ENCODE data around the gene SLC12A3. TPM values are rescaled to one million over a fixed set of nuclear protein-coding genes. Genes with fewer than 3 reads are reported as not detected.

Gene SLC12A3
- total RNA-seq, 1 donor from 2014 or later, result 5.0 TPM

- POLR2A ChIA-PET, result interaction anchor here (0.5 to 4.1 kb wide), 25 partner anchors 9 to 569 kb away, joined by 3 to 62 read pairs (median 4); partner anchors contain the start of genes ARL2BP, HERPUD1, NLRC5 and PSME3IP1
- peaks cover 48% of the 10 kb centered on the region for H3K4me1 Mint-ChIP-seq
- H3K9me3 Mint-ChIP-seq, result no peaks in the 10 kb centered on the region
- H3K4me3 Mint-ChIP-seq, result peak overlapping the region; percentile 60
- TF ChIP-seq CTCF (IDR thresholded peaks at IDR 0.05), result no peak
- CTCF ChIA-PET, result interaction anchor here (0.6 to 4.4 kb wide), 14 partner anchors 9 to 133 kb away, joined by 3 to 33 read pairs (median 4); partner anchors contain the start of genes CETP and HERPUD1
- ATAC-seq (ENCODE audit: low read depth) (peak; percentile 90), DNase-seq (peak; percentile 68)
- H3K27ac Mint-ChIP-seq, result peak overlapping the region; percentile 74
- H3K27me3 Mint-ChIP-seq, result no peaks in the 10 kb centered on the region
- intact Hi-C loops (cut with micrococcal nuclease), result loop anchor here (1.0 to 5.0 kb wide), 6 partner anchors 13 to 91 kb away; no protein-coding TSS in a partner anchor
- H3K36me3 Mint-ChIP-seq (ENCODE audit: low read depth), result peaks cover 17% of the 10 kb centered on the region
Observed at GRCh38 chr16:56950881-56951771, 86.1 kb downstream of the SLC12A3 start.

GRCh38 chr16:56953006-56953405 lies 88.0 kb downstream of the SLC12A3 start:
- ChIA-PET CTCF (interaction anchor here (1.7 to 4.4 kb wide), 3 partner anchors 12 to 85 kb away, joined by 5 to 33 read pairs (median 27); partner anchors contain the start of gene HERPUD1), POLR2A (interaction anchor here (0.9 to 3.4 kb wide), 7 partner anchors 11 to 288 kb away, joined by 3 to 35 read pairs (median 4); no protein-coding TSS in a partner anchor)
- Mint-ChIP-seq H3K36me3 (ENCODE audit: low read depth) (peaks cover 5% of the 10 kb centered on the region), H3K27me3 (no peaks in the 10 kb centered on the region), H3K4me3 (no peak overlapping the region), H3K27ac (no peak overlapping the region), H3K4me1 (peaks cover 45% of the 10 kb centered on the region), H3K9me3 (no peaks in the 10 kb centered on the region)
- no peak for DNase-seq
- intact Hi-C loops (cut with micrococcal nuclease), result loop anchor here (5.0 kb wide), 1 partner anchor 39 kb away; no protein-coding TSS in a partner anchor
- TF ChIP-seq CTCF (IDR thresholded peaks at IDR 0.05), result no peak
- no peak for ATAC-seq (ENCODE audit: low read depth)

- no peak for ATAC-seq (ENCODE audit: low read depth)
Observed at GRCh38 chr16:56956076-56956475, 91.1 kb downstream of the SLC12A3 start.

GRCh38 chr16:56956756-56957155 lies 91.7 kb downstream of the SLC12A3 start:
- Mint-ChIP-seq H3K36me3 (ENCODE audit: low read depth) (no peaks in the 10 kb centered on the region), H3K4me1 (peaks cover 18% of the 10 kb centered on the region), H3K9me3 (no peaks in the 10 kb centered on the region), H3K4me3 (no peak overlapping the region), H3K27me3 (no peaks in the 10 kb centered on the region), H3K27ac (no peak overlapping the region)
- intact Hi-C loops (cut with micrococcal nuclease), result no loop called here
- no peak for DNase-seq
- POLR2A ChIA-PET, result interaction anchor here (0.6 to 1.0 kb wide), 2 partner anchors 13 to 229 kb away, joined by 4 to 5 read pairs; partner anchors contain the start of genes PSME3IP1 and RSPRY1
- no peak for ATAC-seq (ENCODE audit: low read depth)
- no peak for TF ChIP-seq CTCF (IDR thresholded peaks at IDR 0.05)
- CTCF ChIA-PET, result no interaction called here

More at GRCh38 chr16:56956076-56956475, 91.1 kb downstream of the SLC12A3 start:
- Mint-ChIP-seq H3K27ac (no peak overlapping the region), H3K27me3 (no peaks in the 10 kb centered on the region), H3K4me1 (peaks cover 25% of the 10 kb centered on the region), H3K36me3 (ENCODE audit: low read depth) (no peaks in the 10 kb centered on the region), H3K4me3 (no peak overlapping the region), H3K9me3 (no peaks in the 10 kb centered on the region)
- TF ChIP-seq CTCF (IDR thresholded peaks at IDR 0.05), result no peak
- no peak for DNase-seq
- ChIA-PET POLR2A (interaction anchor here (1.0 kb wide), 1 partner anchor 12 kb away, joined by 5 read pairs; no protein-coding TSS in a partner anchor), CTCF (no interaction called here)
- intact Hi-C loops (cut with micrococcal nuclease), result no loop called here

All from activated B cell treated with CpG ODN at 0.5 μM for 24 hours (primary cell).